PFSK-1 (cell line): ENCODE results near the gene HS3ST4.

Source experiments
- FOXP2 ChIP-seq: optimal IDR thresholded peaks from 2 replicates; pipeline ENCODE3; 2011; ENCODE audit warnings: borderline replicate concordance, control low read depth, inconsistent platforms; ENCODE audit not compliant: insufficient read depth; ENCODE audit errors: extremely low read length, extremely low read depth
- POLR2AphosphoS5 ChIP-seq: IDR thresholded peaks from 2 replicates; pipeline ENCODE4 v1.6.1; 2012; ENCODE audit warnings: low read depth, mild to moderate bottlenecking, control low read depth, low read length, moderate library complexity
- SIN3A ChIP-seq: IDR thresholded peaks from 2 replicates; pipeline ENCODE4 v1.6.1; 2012; ENCODE audit warnings: mild to moderate bottlenecking, low read length, moderate library complexity, borderline replicate concordance; ENCODE audit not compliant: insufficient read depth
- TAF1 ChIP-seq: IDR thresholded peaks from 2 replicates; pipeline ENCODE4 v1.6.1; 2012; ENCODE audit warnings: low read length, control low read depth, borderline replicate concordance; ENCODE audit not compliant: insufficient read depth
- TF ChIP-seq, protein P1 (sequence below), 2 experiments: IDR thresholded peaks; 2 replicates each; pipeline versions ENCODE4 v1.6.1 to v1.8.0; 2011 to 2012; ENCODE audit warnings: low read depth in 2 of 2, low read length in 2 of 2, control low read depth in 1 of 2, inconsistent platforms in 1 of 2, mild to moderate bottlenecking in 1 of 2, moderate library complexity in 1 of 2; ENCODE audit not compliant: insufficient read depth in 1 of 2

HS3ST4 gene

DNA sequence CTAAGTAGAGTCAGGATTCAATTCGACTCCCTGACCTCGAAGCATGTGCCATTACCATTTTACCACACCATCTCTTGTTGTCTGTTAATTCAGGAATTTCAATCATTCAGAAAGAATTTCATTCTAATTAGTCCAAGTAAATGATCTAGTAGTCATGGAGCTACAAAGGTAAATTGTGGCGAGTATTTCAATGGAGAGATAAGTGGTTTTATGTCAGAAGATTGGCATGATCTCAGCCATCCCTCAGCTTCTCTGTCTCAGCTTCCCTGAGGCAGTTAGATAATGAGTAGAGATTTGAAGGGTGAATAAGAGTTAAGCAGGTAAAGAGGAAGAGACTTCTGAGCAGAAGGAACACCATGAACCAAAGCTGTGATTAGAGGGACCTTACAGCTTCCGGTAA lies 93.6 kb downstream of the HS3ST4 start:
- TF ChIP-seq FOXP2, result no peak
- TF ChIP-seq, protein P1, sequence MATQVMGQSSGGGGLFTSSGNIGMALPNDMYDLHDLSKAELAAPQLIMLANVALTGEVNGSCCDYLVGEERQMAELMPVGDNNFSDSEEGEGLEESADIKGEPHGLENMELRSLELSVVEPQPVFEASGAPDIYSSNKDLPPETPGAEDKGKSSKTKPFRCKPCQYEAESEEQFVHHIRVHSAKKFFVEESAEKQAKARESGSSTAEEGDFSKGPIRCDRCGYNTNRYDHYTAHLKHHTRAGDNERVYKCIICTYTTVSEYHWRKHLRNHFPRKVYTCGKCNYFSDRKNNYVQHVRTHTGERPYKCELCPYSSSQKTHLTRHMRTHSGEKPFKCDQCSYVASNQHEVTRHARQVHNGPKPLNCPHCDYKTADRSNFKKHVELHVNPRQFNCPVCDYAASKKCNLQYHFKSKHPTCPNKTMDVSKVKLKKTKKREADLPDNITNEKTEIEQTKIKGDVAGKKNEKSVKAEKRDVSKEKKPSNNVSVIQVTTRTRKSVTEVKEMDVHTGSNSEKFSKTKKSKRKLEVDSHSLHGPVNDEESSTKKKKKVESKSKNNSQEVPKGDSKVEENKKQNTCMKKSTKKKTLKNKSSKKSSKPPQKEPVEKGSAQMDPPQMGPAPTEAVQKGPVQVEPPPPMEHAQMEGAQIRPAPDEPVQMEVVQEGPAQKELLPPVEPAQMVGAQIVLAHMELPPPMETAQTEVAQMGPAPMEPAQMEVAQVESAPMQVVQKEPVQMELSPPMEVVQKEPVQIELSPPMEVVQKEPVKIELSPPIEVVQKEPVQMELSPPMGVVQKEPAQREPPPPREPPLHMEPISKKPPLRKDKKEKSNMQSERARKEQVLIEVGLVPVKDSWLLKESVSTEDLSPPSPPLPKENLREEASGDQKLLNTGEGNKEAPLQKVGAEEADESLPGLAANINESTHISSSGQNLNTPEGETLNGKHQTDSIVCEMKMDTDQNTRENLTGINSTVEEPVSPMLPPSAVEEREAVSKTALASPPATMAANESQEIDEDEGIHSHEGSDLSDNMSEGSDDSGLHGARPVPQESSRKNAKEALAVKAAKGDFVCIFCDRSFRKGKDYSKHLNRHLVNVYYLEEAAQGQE (IDR thresholded peaks at IDR 0.05; ENCODE audit: insufficient read depth in 1 of 2, low read depth in 2 of 2, low read length in 2 of 2), result no peak
- TF ChIP-seq POLR2AphosphoS5, result no peak
- TF ChIP-seq TAF1, result no peak
- TF ChIP-seq SIN3A, result no peak

GRCh38 chr16:25786748-25787147 lies 95.0 kb downstream of the HS3ST4 start:
- TF ChIP-seq POLR2AphosphoS5, result no peak
- TF ChIP-seq, protein P1 (IDR thresholded peaks at IDR 0.05; ENCODE audit: insufficient read depth in 1 of 2, low read depth in 2 of 2, low read length in 2 of 2), result no peak
- TF ChIP-seq SIN3A, result no peak
- TF ChIP-seq FOXP2, result no peak
- no peak for TF ChIP-seq TAF1

GRCh38 chr16:25788637-25789036 lies 96.9 kb downstream of the HS3ST4 start:
- TF ChIP-seq TAF1, result no peak
- no peak for TF ChIP-seq SIN3A
- TF ChIP-seq, protein P1 (IDR thresholded peaks at IDR 0.05; ENCODE audit: insufficient read depth in 1 of 2, low read depth in 2 of 2, low read length in 2 of 2), result no peak
- no peak for TF ChIP-seq POLR2AphosphoS5
- TF ChIP-seq FOXP2, result no peak

DNA sequence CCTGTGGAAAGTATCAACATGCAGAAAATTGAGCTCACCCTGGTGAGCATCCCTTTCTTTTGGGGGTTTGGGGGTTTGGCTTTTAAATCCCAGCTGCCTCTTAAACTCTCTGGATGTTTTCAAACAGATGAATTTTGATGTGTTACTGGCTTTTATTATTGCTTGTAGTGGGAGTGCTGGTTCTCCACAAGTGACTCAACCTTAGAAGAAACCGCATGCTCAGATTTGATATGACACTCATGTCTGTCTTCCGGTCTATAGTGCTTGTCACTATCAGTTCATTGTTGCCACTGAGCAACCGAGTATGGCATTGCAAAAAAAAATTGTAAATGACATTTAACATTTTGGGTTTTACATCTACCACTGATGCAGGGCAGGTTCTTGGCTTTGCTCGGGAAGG lies 104.5 kb downstream of the HS3ST4 start:
- TF ChIP-seq FOXP2, result no peak
- TF ChIP-seq POLR2AphosphoS5, result no peak
- no peak for TF ChIP-seq TAF1

DNA sequence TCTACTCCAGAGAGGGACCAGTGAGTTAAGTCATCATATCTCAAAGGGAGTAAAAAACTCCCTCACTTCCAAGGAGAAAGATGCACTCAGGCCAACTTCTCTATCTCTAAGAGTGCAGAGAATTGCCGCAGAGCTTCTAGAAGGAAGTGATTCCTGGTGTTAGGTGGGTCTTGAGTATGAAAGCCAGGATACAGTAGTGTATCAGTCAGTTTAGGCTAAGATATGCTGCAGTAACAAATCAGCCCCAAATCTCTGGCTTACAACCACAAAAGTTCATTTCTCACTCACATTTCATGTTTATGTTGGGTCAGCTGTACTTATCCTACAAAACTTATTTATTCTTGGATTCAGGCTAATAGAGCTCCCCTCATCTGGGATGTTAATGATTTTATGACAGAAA lies 106.3 kb downstream of the HS3ST4 start:
- TF ChIP-seq POLR2AphosphoS5 (no peak), FOXP2 (no peak), SIN3A (no peak), TAF1 (no peak)
- TF ChIP-seq, protein P1 (IDR thresholded peaks at IDR 0.05; ENCODE audit: insufficient read depth in 1 of 2, low read depth in 2 of 2, low read length in 2 of 2), result no peak
